Upper lobe of right lung (tissue), 1 donor: ENCODE measurements around the gene ZNF99. TPM values are rescaled to one million over a fixed set of nuclear protein-coding genes. Genes with fewer than 3 reads are reported as not detected.
A peak's percentile ranks its signal among the peaks of the same experiment; 100 is the strongest.

Experiments used
- ATAC-seq: fragments of 200-7000 bp; cut with Tn5 transposase; one replicate; pipeline ENCODE4 v1.9.1; 2020; ENCODE audit warnings: mild to moderate bottlenecking, moderate library complexity
- DNase-seq: peaks from one replicate; pipeline ENCODE4 v3.0.0-alpha.2; 2020
- H3K27ac ChIP-seq: fragments of 200-600 bp; one replicate; pipeline ENCODE4 v1.8.0; 2022
- H3K27me3 ChIP-seq: fragments of 200-600 bp; one replicate; pipeline ENCODE4 v1.8.0; 2022; ENCODE audit warnings: mild to moderate bottlenecking
- H3K36me3 ChIP-seq: fragments of 200-600 bp; one replicate; pipeline ENCODE4 v1.8.0; 2022
- H3K4me1 ChIP-seq: fragments of 200-600 bp; one replicate; pipeline ENCODE4 v1.8.0; 2022
- H3K4me3 ChIP-seq: fragments of 200-600 bp; one replicate; pipeline ENCODE4 v1.8.0; 2022; ENCODE audit warnings: mild to moderate bottlenecking
- H3K9me3 ChIP-seq: fragments of 200-600 bp; one replicate; pipeline ENCODE4 v1.8.0; 2022
- intact Hi-C: fragments of 100-400 bp; cut with DNase I; formaldehyde crosslinking; loops from one replicate; pipeline ENCODE4 v1.11.0; 2022
- long read RNA-seq: library from polyadenylated mRNA; unstranded; transcript quantifications from one replicate; pipeline ENCODE4 v2.0.0, GENCODE V29; 2021
- total RNA-seq: library from RNA; stranded (reverse); fragmentation: NEBNext Ultra II Directional; extraction: Animal tissue kit (Norgen Biotek cat#: 25700); gene quantifications from one replicate; pipeline ENCODE4 v1.2.1, GENCODE V29; 2021
- TF ChIP-seq, protein P1 (sequence below): fragments of 200-600 bp; IDR thresholded peaks from one replicate; pipeline ENCODE4 v1.8.0; 2022; ENCODE audit warnings: antibody characterized with exemption
- donor health status: DM: no; HTN: yes; CAD: no; lungs with severe emphysema.

Gene ZNF99
- 0.09 TPM for total RNA-seq
- long read RNA-seq: 0 reads

DNA sequence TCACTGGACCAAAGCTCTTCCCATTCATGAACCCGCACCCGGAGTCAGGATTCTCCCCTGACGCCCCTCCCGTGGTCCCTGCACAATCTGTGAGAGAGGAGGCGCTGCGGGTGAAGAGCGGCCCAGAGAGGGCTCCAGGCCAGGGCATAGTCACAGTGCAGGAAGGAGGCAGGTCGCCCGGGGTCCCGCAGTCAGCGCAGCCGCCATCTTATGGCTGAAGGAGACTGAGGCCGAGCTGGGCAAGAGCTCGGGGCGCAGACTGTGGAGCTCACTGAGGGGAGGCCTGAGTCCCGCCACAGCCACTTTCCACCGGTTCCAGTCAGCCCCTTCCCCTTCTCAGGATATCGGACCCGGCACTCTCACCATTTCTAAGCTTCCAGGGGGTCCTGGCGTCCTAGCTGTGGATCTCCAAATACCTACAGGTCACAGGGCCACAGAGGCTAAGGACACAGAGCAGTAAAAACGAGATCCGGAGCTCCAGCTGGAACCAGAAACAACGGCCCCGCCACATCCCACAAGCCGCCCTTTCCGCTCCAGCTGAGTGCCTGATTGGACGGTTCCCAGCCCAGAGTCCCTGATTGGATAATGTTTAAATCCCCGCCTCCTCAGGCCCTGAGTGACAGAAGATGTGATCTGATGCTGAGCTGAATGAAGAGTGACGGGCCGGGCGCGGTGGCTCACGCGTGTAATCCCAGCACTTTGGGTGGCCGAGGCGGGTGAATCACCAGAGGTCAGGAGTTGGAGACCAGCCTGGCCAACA lies at the start of gene ZNF99:
Gene ZNF99, minus strand, starts transcription at position 501 of the 760 bp plus-strand sequence. Its CDS starts 135 bp downstream, at position 366.
- no peak for DNase-seq
- peak within 1 kb of the TSS; percentile 36 for H3K4me3 ChIP-seq
- no peaks in the 10 kb centered on the region for H3K36me3 ChIP-seq
- intact Hi-C loops: no loop called here
- H3K4me1 ChIP-seq: no peaks in the 10 kb centered on the region
- H3K27me3 ChIP-seq: no peaks in the 10 kb centered on the region
- H3K27ac ChIP-seq: no peak within 1 kb of the TSS
- TF ChIP-seq, protein P1, sequence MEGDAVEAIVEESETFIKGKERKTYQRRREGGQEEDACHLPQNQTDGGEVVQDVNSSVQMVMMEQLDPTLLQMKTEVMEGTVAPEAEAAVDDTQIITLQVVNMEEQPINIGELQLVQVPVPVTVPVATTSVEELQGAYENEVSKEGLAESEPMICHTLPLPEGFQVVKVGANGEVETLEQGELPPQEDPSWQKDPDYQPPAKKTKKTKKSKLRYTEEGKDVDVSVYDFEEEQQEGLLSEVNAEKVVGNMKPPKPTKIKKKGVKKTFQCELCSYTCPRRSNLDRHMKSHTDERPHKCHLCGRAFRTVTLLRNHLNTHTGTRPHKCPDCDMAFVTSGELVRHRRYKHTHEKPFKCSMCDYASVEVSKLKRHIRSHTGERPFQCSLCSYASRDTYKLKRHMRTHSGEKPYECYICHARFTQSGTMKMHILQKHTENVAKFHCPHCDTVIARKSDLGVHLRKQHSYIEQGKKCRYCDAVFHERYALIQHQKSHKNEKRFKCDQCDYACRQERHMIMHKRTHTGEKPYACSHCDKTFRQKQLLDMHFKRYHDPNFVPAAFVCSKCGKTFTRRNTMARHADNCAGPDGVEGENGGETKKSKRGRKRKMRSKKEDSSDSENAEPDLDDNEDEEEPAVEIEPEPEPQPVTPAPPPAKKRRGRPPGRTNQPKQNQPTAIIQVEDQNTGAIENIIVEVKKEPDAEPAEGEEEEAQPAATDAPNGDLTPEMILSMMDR: no peak
- ATAC-seq: peak; percentile 30
- no peaks in the 10 kb centered on the region for H3K9me3 ChIP-seq

DNA sequence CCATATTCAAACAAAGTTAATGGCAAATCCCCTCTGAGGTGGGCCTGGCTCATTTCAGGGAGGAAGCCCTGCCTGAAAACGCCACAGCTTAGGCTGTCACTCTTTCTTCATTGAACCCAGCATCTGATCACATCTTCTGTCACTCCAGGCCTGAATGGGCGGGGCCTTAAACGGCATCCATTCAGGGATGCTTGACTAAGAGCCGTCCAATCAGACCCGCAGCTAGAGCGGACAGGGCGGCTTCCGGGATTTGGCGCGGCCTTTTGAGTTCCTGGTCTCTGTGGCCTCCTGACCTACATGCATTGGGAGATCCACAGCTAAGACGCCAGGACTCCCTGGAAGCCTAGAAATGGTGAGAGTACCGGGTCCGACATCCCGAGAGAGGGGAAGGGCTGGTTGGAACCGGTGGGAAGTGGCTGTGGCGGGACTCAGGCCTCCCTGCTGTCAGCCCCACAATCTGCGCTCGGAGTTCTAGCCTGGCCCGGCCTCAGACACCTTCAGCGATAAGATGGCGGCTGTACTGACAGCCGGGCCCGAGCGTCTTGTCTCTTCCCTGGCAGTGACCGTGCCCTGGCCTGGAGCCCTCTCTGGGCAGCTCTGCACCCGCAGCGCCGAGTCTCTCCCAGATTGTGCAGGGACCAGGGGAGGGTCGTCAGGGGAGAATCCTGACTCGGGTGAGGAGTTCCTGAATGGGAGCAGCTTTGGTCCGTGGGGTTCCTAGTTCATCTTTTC lies 48.2 kb upstream of the ZNF99 start, which contains the start of gene ZNF723:
Gene ZNF723, plus strand, starts transcription at position 261 of the 732 bp plus-strand sequence. Its CDS starts 89 bp downstream, at position 350.
- no peaks in the 10 kb centered on the region for H3K9me3 ChIP-seq
- DNase-seq: no peak

DNA sequence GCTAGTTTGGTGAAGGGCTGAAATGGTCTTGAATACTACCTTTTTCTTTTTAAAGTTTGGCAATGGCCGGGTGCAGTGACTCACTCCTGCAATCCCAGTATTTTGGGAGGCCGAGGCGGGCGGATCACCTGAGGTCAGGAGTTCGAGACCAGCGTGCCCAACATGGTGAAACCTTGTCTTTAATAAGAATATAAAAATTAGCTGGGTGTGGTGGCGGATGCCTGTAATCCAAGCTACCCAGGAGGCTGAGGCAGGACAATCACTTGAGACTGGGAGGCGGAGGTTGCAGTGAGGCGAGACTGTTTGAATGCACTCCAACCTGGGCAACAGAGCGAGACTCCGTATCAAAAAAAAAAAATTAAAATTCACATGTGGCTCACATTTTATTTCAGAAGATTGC lies 47.3 kb upstream of the ZNF99 start:
- ATAC-seq (no peak), DNase-seq (no peak)
- Histone ChIP-seq H3K4me1 (no peaks in the 10 kb centered on the region), H3K27me3 (no peaks in the 10 kb centered on the region), H3K27ac (no peak overlapping the region), H3K4me3 (no peak overlapping the region), H3K36me3 (no peaks in the 10 kb centered on the region), H3K9me3 (no peaks in the 10 kb centered on the region)
- intact Hi-C loops: no loop called here
- TF ChIP-seq, protein P1: no peak

More for the DNA sequence above, 48.2 kb upstream of the ZNF99 start, which contains the start of gene ZNF723:
- Histone ChIP-seq H3K27me3 (no peaks in the 10 kb centered on the region), H3K36me3 (no peaks in the 10 kb centered on the region), H3K27ac (no peak within 1 kb of the TSS), H3K4me1 (no peaks in the 10 kb centered on the region), H3K4me3 (no peak within 1 kb of the TSS)
- no peak for ATAC-seq
- intact Hi-C loops: no loop called here
- TF ChIP-seq, protein P1: no peak

DNA sequence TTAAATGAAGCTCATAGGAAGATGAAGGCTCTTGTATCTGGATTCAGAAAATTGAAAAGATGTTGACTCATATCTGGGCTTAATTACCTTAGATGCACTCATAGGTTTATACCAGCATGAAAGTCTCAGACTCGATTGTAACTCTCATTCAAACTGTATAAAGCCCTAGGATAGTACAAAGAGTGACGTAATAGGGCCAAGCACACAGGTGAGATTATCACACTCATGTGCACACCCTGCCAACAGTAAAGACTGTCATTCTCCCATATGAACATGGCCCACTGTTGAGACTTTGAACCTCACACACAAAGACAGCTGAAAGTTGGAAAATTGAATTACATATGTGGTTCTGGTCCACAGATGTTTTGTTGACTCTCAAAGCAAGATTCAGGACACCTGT lies 30.2 kb upstream of the ZNF99 start:
- TF ChIP-seq, protein P1: no peak
- intact Hi-C loops: no loop called here

DNA sequence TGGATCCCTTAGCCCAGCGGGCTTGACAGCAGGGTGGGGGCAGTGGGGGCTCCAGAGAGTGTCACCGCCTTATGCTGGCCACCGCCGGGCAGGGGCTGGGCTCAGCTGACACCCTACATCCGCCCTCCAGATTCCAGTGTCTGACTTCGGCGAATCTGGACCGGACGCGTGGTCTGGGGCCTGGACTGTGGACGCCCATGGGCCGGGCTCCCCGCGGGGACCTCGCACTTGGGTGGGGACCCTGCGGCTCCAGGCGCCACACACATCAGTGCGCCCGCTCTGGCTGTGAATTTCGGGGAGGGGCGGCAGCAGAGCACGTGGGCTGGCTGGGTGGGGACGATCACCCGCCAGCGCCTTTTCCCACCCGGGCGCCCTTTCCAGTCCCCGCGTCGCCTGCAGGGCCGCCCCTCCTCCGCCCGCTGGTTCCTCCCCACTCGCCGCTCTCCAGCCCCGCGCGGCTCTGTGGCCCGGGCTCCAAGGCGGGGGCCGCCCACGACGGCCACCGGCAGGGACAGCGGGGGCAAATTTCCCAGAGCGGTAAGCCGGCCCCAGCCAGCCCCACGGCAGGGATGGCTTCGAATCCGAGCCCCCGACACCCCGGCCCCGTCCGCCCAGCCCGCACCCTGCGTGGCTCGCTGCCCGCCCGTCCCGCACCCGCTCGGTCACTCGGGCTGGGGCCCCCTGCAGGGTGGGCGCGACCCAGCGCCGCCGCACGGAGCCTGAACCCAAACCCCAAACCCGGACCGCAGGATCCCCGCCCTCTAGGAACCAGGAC lies 23.3 kb upstream of the ZNF99 start:
- peak; percentile 28 for ATAC-seq
- intact Hi-C loops: no loop called here
- no peak overlapping the region for H3K4me3 ChIP-seq
- H3K9me3 ChIP-seq: no peaks in the 10 kb centered on the region
- no peaks in the 10 kb centered on the region for H3K36me3 ChIP-seq
- DNase-seq: no peak
- peaks cover 6% of the 10 kb centered on the region for H3K27me3 ChIP-seq
- TF ChIP-seq, protein P1: no peak
- H3K27ac ChIP-seq: no peak overlapping the region
- no peaks in the 10 kb centered on the region for H3K4me1 ChIP-seq

More for the DNA sequence above, 30.2 kb upstream of the ZNF99 start:
- H3K27me3 ChIP-seq: no peaks in the 10 kb centered on the region
- no peaks in the 10 kb centered on the region for H3K36me3 ChIP-seq
- ATAC-seq (no peak), DNase-seq (no peak)
- H3K9me3 ChIP-seq: no peaks in the 10 kb centered on the region
- no peak overlapping the region for H3K4me3 ChIP-seq
- H3K4me1 ChIP-seq: no peaks in the 10 kb centered on the region
- no peak overlapping the region for H3K27ac ChIP-seq
